NCI-H187 (cell line): ENCODE measurements around the gene HDGFL3.
"Not testable (repeated sequence)": the region's sequence is repeated elsewhere in the genome, so short reads cannot be mapped to it uniquely, and the experiment has no call there.

Experiments used
- DNase-seq, 2 experiments: peaks; one replicate each; lab custom pipeline; 2025; lab: John Stamatoyannopoulos, UW

HDGFL3 gene

GRCh38 chr15:83193721-83194120 is 13.9 kb downstream of the HDGFL3 start:
- no peak for DNase-seq

GRCh38 chr15:83192742-83193141 is 14.9 kb downstream of the HDGFL3 start:
- DNase-seq, result no peak

- DNase-seq, result no peak
Measured at GRCh38 chr15:83190450-83190849, 17.2 kb downstream of the HDGFL3 start.

GRCh38 chr15:83185561-83185960 is 22.1 kb downstream of the HDGFL3 start:
- no peak for DNase-seq

GRCh38 chr15:83178869-83179325 is 28.7 kb downstream of the HDGFL3 start:
- DNase-seq, result no peak

- DNase-seq, result no peak
Measured at GRCh38 chr15:83178390-83178789, 29.2 kb downstream of the HDGFL3 start.

GRCh38 chr15:83174891-83175290 is 32.7 kb downstream of the HDGFL3 start:
- no peak for DNase-seq

- no peak for DNase-seq
Measured at GRCh38 chr15:83170474-83171165, 37.0 kb downstream of the HDGFL3 start.

GRCh38 chr15:83169576-83169975 is 38.0 kb downstream of the HDGFL3 start:
- DNase-seq, result not testable (repeated sequence)

GRCh38 chr15:83166830-83167229 is 40.8 kb downstream of the HDGFL3 start:
- no peak for DNase-seq

- no peak for DNase-seq
Measured at GRCh38 chr15:83166218-83166617, 41.4 kb downstream of the HDGFL3 start.

- no peak for DNase-seq
Measured at GRCh38 chr15:83164771-83165404, 42.7 kb downstream of the HDGFL3 start.

- no peak for DNase-seq
Measured at GRCh38 chr15:83164111-83164770, 43.4 kb downstream of the HDGFL3 start.

GRCh38 chr15:83163032-83163431 is 44.6 kb downstream of the HDGFL3 start:
- DNase-seq, result no peak

- no peak for DNase-seq
Measured at GRCh38 chr15:83160741-83161140, 46.9 kb downstream of the HDGFL3 start.

GRCh38 chr15:83158393-83158792 is 49.2 kb downstream of the HDGFL3 start:
- no peak for DNase-seq

- no peak for DNase-seq
Measured at GRCh38 chr15:83155942-83156341, 51.7 kb downstream of the HDGFL3 start.

- DNase-seq, result no peak
Measured at GRCh38 chr15:83153288-83153687, 54.3 kb downstream of the HDGFL3 start.

GRCh38 chr15:83144771-83145170 is 62.9 kb downstream of the HDGFL3 start:
- no peak for DNase-seq

- DNase-seq, result not testable (repeated sequence)
Measured at GRCh38 chr15:83142151-83142550, 65.5 kb downstream of the HDGFL3 start.

GRCh38 chr15:83132861-83133523 is 74.6 kb downstream of the HDGFL3 start:
- DNase-seq, result no peak

GRCh38 chr15:83129791-83130190 is 77.8 kb downstream of the HDGFL3 start:
- DNase-seq, result no peak
